NCI-H526 (cell line): ENCODE measurements around the gene KRT4.

ENCODE experiments used
- DNase-seq, 2 experiments: peaks; one replicate each; lab custom pipeline; 2025; lab: John Stamatoyannopoulos, UW

KRT4 gene

DNA sequence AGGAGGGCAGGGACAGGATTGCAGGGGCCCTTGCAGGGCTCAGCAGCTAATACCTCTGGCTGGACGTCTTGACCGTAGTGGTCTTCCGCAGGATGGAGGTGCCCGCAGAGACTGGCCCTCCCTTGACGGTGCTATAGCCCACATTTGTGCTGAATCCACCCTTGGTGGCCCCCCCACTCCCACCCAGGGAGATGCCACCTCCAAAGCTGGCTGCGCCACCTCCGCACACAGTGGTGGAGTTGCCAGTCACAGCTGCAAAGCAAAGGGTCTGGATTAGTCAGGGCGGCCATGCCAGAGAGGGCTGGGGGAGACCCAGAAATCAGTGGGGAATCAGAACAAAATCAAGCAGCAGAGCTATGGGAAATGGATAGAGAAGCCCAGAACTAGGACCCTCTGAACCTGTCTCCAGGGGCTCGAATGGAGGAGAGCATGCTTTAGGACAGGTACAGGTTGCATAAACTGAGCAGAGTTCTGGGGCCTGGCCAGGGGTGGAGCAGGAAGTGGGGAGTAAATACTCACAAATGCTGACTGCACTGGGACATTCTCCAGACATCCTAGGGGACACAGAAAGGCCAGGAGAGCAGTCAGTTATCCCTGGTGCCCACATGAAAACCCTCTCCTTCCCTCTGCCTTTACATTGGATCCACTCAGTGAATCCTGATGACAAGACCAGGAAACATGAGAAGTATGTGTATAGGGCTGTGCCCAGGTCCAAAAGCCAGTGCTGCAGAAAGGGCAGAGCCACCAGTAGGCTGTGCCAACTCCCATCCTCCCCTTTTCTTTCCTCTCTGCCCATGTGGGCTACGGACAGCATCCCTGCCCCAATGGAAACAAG, 8.1 kb upstream of the KRT4 start:
- no peak for DNase-seq

DNA sequence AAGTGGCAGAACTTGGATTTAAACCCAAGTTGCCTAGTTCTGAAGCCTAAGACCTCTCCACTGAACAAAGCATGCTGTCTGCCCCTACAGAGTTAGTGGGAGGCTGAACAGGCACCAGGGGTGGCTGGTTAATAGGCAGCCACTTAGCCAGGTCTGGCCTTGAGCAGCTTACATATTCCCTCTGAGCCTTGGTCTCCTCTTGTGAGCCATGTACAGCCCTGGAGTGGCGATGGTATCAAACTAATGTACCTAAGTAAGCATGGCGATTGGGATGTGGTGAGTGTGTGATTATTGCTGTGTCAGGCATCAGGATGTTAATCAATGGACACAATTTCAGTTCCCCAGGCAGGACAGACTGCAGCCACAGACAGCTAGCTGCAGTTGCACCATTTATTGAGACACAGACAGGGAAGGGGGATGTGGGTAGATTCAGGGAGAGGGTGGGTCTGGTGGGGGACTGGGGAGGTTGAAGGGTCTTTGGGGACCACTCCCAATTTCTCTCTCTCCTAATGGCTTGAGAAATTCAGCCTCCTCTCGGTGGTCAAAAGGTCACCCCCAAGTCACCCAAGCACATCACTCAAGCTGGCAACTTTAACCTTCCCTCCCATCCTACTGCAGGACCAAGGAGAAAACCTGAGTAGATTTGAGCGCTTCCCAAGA, 7.3 kb upstream of the KRT4 start:
- DNase-seq = no peak

DNA sequence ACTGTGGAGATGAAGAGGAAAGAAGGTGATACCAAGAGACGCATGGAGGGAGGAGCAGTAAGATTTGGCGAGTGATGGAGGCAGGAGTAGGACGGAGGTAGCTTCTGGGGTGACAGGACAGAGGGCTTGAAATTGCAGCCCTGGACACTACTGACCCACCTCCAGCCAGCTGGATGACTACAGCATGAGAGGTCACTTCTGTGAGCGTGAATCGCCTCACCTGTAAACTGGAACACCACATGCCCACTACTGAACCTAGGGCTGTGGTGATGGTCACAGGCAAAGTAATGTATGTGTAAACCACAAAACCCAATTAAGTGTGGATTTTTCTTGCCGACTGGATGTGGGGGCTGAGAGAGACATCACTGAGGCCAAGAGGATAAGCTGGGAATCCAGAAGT, 6.6 kb upstream of the KRT4 start:
- no peak for DNase-seq

DNA sequence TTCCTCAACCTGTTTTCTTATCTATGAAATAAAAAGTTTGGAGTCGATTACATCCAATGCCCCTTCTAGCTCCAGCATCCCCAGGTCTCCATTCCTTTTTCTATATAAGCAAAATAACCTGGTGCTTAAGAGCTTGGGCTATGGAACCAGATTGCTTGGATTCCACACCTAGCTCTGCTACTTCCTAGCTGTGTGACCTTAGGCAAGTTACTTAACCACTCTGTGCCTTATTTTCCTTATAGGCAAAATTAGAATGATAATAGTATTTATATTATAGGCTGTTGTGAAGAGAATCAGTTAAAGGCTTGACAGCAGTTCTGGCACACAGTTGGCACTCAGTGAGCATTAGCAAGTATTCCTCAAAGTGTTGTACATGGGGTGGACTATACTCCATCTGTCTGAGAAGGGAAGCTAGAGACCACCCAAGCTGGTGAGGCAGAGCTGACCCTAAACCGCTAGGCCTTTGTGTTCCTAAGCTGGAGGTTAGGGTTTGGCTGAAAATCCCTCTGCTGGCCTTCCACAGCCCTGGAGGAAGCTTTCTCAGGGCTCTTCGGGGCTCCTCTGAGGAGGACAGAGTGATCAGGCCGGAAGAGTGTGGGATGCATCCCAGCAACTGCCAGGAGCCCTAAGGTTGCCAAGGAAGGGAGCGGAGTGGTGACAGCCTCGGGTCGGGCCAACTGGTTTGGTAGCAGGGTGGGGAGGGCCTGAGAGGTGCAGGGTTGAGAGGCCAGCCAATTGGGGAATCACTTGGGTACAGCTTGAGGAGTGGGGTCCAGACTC, 6.0 kb upstream of the KRT4 start:
- no peak for DNase-seq

DNA sequence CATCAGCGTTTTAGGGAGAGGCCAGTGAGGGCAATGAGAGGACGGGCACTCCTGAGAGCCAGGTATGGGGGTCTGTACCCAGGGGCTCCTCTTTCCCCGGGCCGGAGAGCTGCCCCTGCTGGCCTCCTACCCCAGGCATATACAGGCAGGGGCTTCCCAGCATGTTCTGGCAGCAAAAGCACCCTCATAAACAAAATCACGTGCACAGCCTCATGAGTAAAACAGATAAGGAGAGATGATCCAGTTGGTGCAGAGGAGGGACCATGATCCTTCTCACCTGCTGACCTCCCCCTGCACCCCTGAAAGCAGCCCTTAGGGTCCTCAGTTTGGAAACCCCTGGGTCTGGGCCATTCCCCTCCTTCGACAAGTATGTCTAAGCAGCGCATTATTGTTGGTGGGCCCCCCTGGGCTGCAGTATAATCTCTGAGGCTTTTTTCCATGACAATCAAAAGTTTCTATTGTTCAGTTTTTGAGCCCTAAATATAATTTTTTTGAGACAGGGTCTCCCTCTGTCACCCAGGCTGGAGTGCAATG, 5.0 kb upstream of the KRT4 start:
- DNase-seq = no peak

DNA sequence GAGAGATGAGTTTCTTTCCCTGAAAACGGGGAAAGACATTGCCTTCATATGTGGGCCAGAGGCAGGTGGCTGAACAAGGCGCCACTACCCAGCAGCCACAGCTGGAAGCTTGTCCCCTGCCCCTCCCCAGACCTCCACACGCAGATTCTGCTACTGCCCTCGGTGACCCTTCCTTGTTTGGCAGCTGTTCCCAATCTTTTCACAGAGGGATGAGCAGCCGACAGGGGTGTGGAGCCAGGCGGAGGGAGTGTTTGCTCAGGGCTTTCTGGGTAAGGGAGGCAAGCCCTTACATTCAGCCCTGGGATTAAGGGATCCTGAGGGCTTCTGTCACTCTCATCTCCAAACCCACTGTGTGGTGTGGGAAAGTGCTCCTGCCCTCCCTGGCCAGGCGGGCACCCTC, 4.5 kb upstream of the KRT4 start:
- DNase-seq = no peak

DNA sequence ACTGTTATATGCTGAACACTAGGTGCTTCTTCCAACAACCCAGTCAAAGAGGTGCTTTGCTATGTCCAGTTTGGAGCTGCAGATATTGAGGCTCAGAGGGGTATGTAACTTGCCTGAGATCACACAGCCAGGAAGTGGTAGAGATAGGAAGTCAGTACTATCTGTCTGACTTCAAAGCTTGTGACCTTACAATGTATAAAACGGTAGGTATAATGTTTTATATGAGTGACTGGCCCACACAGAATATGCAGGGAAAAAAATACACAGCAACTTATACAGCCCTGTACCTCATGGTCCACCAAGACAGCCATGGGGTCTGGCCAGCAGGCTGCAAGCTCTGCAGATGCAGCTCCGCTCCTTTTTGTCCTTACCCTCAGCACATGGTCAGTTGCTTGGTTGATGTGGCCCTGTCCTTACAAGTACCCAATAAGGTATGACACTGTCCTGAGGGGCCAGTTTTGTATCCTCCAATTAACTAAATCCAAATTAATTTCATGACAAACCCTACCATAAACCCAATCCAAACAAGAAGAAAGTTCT, 3.9 kb upstream of the KRT4 start:
- no peak for DNase-seq

DNA sequence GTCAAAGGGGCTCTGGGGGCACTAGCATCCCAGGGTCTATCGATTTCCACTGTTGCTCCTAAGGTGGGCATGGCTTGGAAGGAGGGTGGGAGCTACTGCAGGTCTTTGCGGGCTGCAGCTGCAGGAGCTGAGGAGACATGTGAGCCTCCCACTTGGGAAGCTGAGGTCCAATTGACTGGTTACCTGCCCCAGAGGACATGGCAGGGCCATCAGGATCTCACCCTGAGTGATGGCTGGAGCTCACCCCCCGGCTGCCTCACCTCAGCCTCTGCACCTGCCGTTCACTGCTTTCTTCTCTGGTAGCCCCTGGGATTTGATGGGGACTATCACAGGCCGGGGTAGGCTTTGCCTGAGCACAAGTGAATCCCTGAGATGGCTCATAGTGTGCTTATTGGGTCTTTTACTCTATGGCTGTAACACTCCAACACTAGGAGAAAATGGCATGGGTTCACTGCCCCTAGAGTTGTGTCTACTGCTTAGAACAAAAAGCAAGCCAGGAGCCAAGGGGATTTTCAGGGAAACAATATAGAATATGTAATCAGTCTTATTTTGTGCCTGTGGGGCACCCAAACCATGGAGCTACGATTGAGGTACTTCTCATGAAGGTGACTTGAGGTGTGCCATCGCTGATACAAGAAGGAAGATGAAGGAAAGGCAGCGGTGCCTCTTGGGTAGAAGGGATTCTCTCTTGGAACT, 3.2 kb upstream of the KRT4 start:
- DNase-seq = no peak

DNA sequence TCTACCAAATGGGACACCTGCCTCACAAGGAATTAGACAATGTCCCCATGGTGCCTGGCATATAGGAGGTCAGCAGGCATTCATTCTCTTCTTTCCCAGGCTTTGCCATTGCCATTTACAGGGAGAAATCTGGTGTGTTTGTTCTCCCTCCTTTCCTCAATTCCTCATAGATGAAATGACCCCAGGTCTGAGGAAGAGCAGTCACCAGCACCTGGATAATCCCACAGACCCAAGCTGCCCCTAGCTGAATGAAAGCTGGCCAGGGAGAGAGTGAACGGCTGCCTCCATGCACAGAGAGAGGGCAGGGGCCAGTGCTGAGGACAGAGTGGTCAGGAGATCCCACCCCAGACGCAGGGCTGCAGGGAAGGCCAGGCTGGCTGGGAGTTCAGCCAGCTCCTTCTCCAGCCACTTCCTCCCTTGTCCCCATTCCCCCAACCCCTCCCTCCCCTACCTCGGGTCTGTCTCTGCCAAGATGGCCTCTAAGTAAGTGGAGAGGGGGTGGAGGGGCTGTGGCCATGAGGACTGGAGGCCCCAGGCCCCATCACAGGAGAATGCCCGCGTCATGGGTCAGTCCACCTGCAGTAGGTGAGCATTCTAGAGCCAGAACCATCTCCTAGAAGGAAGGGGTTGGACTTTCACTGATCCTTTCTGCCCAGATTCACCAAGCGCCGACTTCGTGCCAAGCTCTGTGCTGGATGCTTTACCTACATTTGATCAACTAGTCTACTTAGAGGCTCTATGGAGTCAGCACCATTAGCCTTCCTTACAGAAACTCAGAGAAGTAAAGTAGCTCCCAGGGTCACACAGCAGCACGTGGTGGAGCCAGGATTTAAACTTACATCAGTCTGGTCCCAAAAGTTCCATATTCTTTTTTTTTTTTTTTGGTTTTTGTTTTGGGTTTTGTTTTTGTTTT, 2.0 kb upstream of the KRT4 start:
- DNase-seq = no peak

DNA sequence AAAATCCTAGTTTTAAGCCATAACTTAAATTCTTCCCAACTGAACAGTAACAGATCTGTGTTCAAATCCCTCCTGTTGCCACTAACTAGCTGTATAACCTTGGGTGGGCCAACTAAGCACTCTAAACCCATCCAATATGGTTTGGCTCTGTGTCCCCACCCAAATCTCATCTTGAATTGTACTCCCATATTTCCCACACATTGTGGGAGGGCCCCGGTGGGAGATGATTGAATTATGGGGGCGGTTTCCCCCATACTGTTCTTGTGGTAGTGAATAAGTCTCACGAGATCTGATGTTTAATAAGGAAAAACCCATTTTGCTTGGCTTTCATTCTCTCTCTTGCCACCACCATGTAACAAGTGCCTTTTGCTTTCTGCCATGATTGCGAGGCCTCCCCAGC, 1.2 kb upstream of the KRT4 start:
- DNase-seq = no peak

DNA sequence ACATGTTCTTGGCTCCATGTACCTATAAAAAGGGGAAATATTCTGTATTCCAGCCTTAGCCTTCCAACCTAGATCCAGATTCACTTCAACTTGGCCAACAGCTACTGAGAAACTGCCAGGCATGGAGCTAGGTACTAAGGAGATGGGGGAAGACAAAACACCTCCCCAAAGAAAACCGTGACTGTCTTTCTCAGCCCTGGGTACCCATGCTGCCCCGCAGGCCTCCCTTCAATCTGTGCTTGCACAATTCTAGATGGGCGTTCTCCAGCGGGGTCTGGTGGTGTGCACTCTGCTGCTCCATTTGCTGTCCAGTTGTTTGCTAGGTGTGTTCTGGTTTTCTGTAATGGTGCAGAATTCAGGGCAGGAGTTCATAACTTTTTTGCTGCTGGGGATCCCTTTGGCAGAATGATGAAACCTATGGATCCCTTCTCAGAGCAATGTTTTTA, 817 bp upstream of the KRT4 start:
- DNase-seq = no peak

DNA sequence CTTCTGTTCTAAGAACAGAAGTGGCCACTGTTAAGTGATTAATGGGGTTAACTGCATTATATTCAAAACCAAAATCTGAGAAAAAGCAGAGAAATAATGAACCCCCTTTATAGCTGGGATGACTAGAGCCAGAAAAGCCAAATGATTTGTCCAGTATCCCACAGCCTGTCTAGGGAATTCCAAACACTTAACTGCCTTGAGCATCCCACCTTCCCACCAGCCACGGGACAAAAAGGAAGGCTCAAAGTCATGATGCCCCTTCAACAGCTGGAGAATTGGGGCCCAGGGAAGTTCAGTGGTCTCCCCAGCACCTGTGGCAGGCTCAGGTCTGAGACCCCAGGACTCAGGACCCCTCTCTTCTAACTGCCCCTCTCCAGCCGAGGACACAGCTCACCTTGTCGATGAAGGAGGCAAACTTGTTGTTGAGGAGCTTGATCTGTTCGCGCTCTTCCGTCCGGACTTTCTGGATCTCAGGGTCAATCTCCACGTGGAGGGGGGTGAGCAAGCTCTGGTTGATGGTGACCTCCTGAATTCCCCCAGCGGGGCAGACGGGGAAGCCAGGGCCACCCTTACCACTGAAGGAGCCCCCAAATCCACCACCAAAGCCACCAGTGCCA, 605 bp downstream of the KRT4 start:
- DNase-seq = no peak

DNA sequence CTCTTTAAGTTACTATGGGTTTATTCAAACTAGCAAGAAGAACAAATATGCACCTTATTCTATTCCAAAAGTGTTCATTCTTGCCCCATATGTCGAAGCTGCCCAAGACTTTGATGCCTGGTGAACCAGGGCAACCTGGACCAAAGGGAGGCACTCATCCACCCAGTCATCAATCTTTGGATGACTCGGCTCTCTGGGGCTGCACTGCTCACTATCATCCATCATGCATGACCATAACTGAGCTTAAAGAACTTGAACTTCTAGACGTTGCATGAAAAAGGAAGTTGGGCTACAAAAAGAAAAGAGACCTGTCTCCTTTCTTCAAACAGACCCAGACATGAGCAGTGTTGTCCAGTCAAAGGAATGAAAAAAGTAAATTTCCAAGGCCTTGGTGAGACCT, 1.2 kb downstream of the KRT4 start:
- DNase-seq = no peak

DNA sequence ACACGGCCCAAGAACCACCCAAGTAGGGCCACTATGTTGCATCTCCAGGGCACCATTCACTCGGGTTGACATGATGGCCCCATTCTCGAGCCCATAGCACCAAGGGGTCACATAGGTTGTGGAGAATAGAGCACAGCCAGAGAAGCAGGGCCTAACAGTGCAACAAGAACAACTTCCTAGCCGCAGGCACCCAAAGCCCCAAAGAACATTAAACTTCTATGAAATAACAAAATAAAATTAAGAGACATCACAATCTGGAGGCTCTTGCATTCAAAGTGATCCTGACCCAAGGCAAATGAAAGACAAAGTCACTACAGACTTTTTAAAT, 1.9 kb downstream of the KRT4 start:
- no peak for DNase-seq

DNA sequence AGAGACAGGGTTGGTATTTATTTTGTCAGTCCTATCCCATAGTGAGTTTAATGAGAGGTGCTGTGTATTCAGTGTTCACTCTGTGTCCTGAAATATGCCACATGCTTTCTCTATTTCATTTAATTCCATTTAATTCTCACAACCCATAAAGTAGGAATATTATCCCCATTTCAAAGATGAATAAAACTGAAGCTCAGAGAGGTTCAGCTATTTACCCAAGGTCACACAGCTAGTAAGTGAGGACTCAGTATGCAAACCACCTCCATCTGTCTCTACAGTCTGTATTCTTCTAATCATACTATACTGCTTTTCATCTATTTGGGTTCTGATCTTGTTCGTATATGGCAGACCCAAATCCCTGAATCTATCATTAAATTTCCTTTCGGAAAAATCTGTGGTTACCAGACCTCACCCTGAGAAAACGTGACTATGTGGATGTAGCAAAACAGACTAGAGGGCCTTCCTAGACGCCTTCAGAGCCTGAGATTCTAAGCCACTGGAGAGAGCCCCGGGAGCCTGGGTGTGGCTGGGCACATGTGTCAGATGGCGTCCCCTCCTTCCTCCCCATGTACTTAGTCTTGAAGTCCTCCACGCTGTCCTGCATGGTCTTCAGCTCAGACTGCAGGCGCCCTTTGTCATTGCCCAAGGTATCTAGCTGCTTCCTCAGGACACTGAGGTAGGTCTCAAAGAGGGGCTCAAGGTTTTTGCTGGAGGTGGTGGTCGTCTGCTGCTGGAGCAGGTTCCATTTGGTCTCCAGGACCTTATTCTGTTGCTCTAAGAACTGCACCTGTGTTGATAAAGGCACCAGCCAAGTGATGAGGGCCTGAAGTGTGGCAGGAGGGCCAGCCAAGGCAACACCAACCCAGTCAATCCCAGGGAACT, 2.5 kb downstream of the KRT4 start:
- DNase-seq = no peak

DNA sequence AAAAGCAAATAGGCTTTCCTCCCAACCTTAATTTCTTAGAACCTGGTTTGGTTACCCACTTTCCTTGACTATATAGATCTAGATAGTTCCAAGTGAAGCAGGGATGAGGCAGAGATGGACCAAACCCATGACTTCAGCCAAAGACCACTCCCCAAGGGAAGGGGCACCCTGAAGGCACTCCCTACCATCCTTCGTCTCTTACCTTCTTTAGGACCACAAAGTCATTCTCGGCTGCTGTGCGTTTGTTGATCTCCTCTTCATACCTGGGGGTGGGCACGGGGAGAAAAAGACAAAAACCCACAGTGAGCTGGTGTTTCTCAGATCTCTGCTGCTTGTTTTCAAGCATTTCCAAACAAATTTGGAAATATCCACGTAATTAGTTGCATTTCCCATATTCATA, 3.4 kb downstream of the KRT4 start:
- DNase-seq = no peak

DNA sequence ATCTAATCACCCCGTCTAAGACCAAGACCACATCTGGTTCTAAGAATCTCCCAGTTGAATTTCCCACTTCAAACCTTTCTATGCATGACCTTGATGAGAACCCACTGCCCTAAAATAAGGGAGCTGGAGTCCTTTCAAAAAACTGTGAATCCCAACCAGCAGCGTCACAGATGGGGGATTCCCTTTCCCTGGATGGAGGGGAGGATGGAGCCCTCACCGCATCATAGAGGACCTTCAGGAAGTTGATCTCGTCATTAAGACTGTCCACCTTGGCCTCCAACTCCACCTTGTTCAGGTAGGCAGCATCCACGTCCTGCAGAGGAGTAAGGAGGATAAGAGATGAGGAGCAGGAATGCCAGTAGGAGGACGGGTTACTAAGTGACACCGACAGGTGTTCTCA, 4.8 kb downstream of the KRT4 start:
- no peak for DNase-seq

DNA sequence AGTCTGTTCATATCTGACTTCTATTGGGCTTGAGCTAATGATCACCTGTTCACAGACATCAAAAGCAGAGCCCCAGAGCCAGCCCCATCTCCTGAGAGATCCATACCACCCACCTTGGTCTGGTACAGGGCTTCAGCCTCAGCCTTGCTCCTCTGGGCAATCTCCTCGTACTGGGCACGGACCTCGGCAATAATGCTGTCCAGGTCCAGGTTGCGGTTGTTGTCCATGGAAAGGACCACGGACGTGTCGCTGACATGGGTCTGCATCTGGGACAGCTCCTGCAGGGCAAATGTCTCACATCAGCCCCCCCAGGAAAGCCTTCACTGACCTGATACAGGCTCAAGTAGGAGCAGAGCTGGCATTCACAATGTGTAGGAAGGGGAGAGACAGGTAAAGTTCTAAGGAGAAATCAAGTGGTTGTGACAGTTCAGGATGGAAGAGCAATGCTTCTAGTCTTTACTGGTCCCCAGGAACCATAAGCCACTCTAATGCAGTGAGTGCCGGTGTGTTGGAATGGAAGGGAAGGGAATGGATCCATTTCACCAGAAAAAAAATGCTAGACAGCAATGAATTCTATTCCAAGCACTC, 5.2 kb downstream of the KRT4 start:
- DNase-seq = no peak
